CD4-positive, alpha-beta T cell (primary cell): Measurements from ENCODE around the gene OR10D3. TPM values are rescaled to one million over a fixed set of nuclear protein-coding genes. Genes with fewer than 3 reads are reported as not detected.
"Not testable (repeated sequence)": the region's sequence is repeated elsewhere in the genome, so short reads cannot be mapped to it uniquely, and the experiment has no call there.

Experiments
- ATAC-seq: fragments of 200-7000 bp; cut with Tn5 transposase; one replicate; pipeline ENCODE4 v1.10.0; 2022; ENCODE audit warnings: mild to moderate bottlenecking; ENCODE audit not compliant: poor library complexity
- CTCF ChIA-PET: fragments of 350-600 bp; sonication (Branson Sonifier 250); formaldehyde crosslinking; loops from one replicate; lab custom pipeline; 2021; ENCODE audit warnings: antibody characterized with exemption, inconsistent platforms; lab: Charles Lee
- POLR2A ChIA-PET: fragments of 350-600 bp; sonication (Branson Sonifier 250); formaldehyde crosslinking; loops from one replicate; lab custom pipeline; 2021; ENCODE audit warnings: antibody characterized with exemption, inconsistent platforms; lab: Charles Lee
- DNase-seq, 14 experiments: peaks; one replicate each; pipeline ENCODE4 v3.0.0-alpha.2; 2013 to 2020; ENCODE audit warnings: mixed read lengths in 2 of 14
- H3K27ac ChIP-seq, 2 donors: one replicate each; pipeline versions ENCODE4 v1.5.1 to v1.7.0; 2013; ENCODE audit warnings: low read length in 2 of 2, low read depth in 1 of 2, mild to moderate bottlenecking in 1 of 2
- H3K27me3 ChIP-seq, 2 experiments: 1 replicate in 1 of 2; 2 replicates in 1 of 2; pipeline versions ENCODE4 v1.6.1 to v1.7.0; 2013; ENCODE audit warnings: low read length in 2 of 2, control low read depth in 1 of 2, mild to moderate bottlenecking in 1 of 2, moderate library complexity in 1 of 2; ENCODE audit not compliant: insufficient read depth in 2 of 2, control insufficient read depth in 1 of 2
- H3K36me3 ChIP-seq: one replicate; pipeline ENCODE4 v1.6.1; 2013; ENCODE audit warnings: low read length, control low read depth; ENCODE audit not compliant: insufficient read depth
- H3K4me1 ChIP-seq: one replicate; pipeline ENCODE4 v1.6.1; 2013; ENCODE audit warnings: low read length, control low read depth; ENCODE audit not compliant: insufficient read depth
- H3K4me3 ChIP-seq: one replicate; pipeline ENCODE4 v1.5.1; 2013; ENCODE audit warnings: mild to moderate bottlenecking, low read length, moderate library complexity
- H3K9me3 ChIP-seq, 2 experiments: 1 replicate in 1 of 2; 2 replicates in 1 of 2; pipeline versions ENCODE4 v1.6.1 to v1.7.0; 2013; ENCODE audit warnings: low read length in 2 of 2, mild to moderate bottlenecking in 2 of 2, control low read depth in 1 of 2, moderate library complexity in 1 of 2; ENCODE audit not compliant: control insufficient read depth in 1 of 2, insufficient read depth in 1 of 2
- H3K27ac Mint-ChIP-seq: one replicate; pipeline ENCODE4 v1.8.0; 2020; ENCODE audit warnings: mixed read lengths
- H3K27me3 Mint-ChIP-seq: one replicate; pipeline ENCODE4 v1.8.0; 2021; ENCODE audit warnings: mixed read lengths
- H3K36me3 Mint-ChIP-seq: one replicate; pipeline ENCODE4 v1.8.0; 2021; ENCODE audit warnings: low read depth, mixed read lengths
- H3K4me1 Mint-ChIP-seq: one replicate; pipeline ENCODE4 v1.8.0; 2021; ENCODE audit warnings: low read depth, mixed read lengths
- H3K4me3 Mint-ChIP-seq: one replicate; pipeline ENCODE4 v1.8.0; 2020; ENCODE audit warnings: mild to moderate bottlenecking, mixed read lengths
- H3K9me3 Mint-ChIP-seq: one replicate; pipeline ENCODE4 v1.8.0; 2020; ENCODE audit warnings: mixed read lengths
- intact Hi-C, 2 experiments: fragments of 100-400 bp; cut with DNase I in 1 of 2; cut with micrococcal nuclease in 1 of 2; formaldehyde crosslinking; loops; one replicate each; pipeline versions ENCODE4 v1.15.1 to v1.9.0; 2023 to 2025; cut with DNase I, micrococcal nuclease
- total RNA-seq, 174 experiments: library from RNA in 2 of 174; stranded (reverse) in 2 of 174; gene quantifications; one replicate each; pipeline ENCODE4 v1.2.3 and lab custom pipeline; 2021 to 2026
- TF ChIP-seq, protein P1 (sequence below): fragments of 200-600 bp; IDR thresholded peaks from one replicate; pipeline ENCODE4 v1.8.0; 2022; ENCODE audit warnings: antibody characterized with exemption, mild to moderate bottlenecking

Gene OR10D3
- total RNA-seq, 2 experiments from 2014 or later, result not detected

- DNase-seq (no peak), ATAC-seq (no peak)
- no peaks in the 10 kb centered on the region for H3K9me3 Mint-ChIP-seq
- Histone ChIP-seq H3K27me3 (no peaks in the 10 kb centered on the region), H3K36me3 (no peaks in the 10 kb centered on the region), H3K9me3 (no peaks in the 10 kb centered on the region), H3K4me1 (no peaks in the 10 kb centered on the region), H3K4me3 (no peak overlapping the region), H3K27ac (no peak overlapping the region)
- no peaks in the 10 kb centered on the region for H3K4me1 Mint-ChIP-seq
- TF ChIP-seq, protein P1, sequence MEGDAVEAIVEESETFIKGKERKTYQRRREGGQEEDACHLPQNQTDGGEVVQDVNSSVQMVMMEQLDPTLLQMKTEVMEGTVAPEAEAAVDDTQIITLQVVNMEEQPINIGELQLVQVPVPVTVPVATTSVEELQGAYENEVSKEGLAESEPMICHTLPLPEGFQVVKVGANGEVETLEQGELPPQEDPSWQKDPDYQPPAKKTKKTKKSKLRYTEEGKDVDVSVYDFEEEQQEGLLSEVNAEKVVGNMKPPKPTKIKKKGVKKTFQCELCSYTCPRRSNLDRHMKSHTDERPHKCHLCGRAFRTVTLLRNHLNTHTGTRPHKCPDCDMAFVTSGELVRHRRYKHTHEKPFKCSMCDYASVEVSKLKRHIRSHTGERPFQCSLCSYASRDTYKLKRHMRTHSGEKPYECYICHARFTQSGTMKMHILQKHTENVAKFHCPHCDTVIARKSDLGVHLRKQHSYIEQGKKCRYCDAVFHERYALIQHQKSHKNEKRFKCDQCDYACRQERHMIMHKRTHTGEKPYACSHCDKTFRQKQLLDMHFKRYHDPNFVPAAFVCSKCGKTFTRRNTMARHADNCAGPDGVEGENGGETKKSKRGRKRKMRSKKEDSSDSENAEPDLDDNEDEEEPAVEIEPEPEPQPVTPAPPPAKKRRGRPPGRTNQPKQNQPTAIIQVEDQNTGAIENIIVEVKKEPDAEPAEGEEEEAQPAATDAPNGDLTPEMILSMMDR, result no peak
- peaks cover 22% of the 10 kb centered on the region for H3K27me3 Mint-ChIP-seq
- CTCF ChIA-PET, result no interaction called here
- H3K36me3 Mint-ChIP-seq, result no peaks in the 10 kb centered on the region
- H3K4me3 Mint-ChIP-seq, result no peak overlapping the region
- POLR2A ChIA-PET, result no interaction called here
- intact Hi-C loops, result no loop called here
- H3K27ac Mint-ChIP-seq, result no peak overlapping the region
Observed at GRCh38 chr11:124168796-124169195, 14.3 kb upstream of the OR10D3 start.

- H3K9me3 ChIP-seq, H3K4me1 Mint-ChIP-seq, intact Hi-C loops, CTCF ChIA-PET, H3K4me1 ChIP-seq, H3K27me3 ChIP-seq, H3K4me3 Mint-ChIP-seq, H3K36me3 Mint-ChIP-seq, H3K27ac ChIP-seq, ATAC-seq, H3K27ac Mint-ChIP-seq, DNase-seq, H3K36me3 ChIP-seq, H3K4me3 ChIP-seq, H3K9me3 Mint-ChIP-seq: not testable (repeated sequence)
- H3K27me3 Mint-ChIP-seq, result peaks cover 19% of the 10 kb centered on the region
- POLR2A ChIA-PET, result interaction anchor here (0.7 kb wide), 1 partner anchor 21 kb away, joined by 4 read pairs; no protein-coding TSS in a partner anchor
Observed at GRCh38 chr11:124170315-124170714, 12.8 kb upstream of the OR10D3 start.

DNA sequence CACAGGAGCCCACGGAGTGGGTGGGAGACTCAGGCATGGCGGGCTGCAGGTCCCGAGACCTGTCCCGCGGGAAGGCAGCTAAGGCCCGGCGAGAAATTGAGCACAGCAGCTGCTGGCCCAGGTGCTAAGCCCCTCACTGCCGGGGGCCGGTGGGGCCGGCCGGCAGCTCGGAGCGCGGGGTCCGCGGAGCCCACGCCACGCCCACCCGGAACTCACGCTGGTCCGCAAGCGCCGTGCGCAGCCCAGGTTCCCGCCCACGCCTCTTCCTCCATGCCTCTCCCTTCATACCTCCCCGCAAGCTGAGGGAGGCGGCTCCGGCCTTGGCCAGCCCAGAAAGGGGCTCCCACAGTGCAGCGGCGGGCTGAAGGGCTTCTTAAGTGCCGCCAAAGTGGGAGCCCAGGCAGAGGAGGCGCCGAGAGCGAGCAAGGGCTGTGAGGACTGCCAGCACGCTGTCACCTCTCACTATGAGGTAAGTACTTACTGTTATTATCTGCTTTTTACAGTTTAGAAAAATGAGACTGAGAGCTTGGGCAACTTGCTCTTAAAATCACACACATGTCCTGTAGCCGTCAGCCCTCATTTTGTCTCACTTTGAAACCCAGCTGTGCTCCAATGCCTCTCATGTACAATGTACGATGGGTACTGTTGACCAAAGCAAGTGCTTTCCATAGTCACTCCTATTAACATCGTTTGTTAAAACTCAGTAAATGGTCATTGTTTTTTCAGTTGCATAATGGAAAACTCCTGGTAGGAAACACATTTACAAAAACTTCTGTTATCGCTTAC lies 12.2 kb upstream of the OR10D3 start:
- no peaks in the 10 kb centered on the region for H3K4me1 ChIP-seq
- POLR2A ChIA-PET, result no interaction called here
- H3K27ac ChIP-seq, result no peak overlapping the region
- intact Hi-C loops, result no loop called here
- no peak for ATAC-seq
- no peaks in the 10 kb centered on the region for H3K27me3 ChIP-seq
- Mint-ChIP-seq H3K27me3 (peaks cover 19% of the 10 kb centered on the region), H3K36me3 (no peaks in the 10 kb centered on the region), H3K4me3 (no peak overlapping the region), H3K27ac (no peak overlapping the region), H3K4me1 (no peaks in the 10 kb centered on the region), H3K9me3 (no peaks in the 10 kb centered on the region)
- DNase-seq, result no peak
- H3K36me3 ChIP-seq, result no peaks in the 10 kb centered on the region
- no peak overlapping the region for H3K4me3 ChIP-seq
- H3K9me3 ChIP-seq, result no peaks in the 10 kb centered on the region
- TF ChIP-seq, protein P1, result no peak
- CTCF ChIA-PET, result no interaction called here

DNA sequence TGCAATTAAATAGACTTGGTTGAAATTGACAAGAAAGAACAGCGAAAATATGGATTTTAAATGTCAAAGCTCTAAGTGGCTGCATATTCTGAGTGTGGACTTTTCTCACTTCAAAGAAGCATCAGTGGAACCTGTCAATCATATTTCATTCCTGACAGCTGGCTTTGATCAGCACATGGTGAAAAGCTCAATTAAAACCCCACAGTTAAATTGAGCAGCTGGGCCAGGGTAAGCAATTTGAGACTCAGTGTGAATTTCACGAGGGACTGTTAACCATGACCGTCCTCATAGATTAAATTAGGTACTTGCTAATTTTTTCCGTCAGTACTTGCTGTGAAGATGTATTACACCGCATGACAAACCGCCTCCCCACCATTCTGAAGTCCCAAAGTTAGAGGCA lies 11.0 kb upstream of the OR10D3 start:
- TF ChIP-seq, protein P1, result no peak
- Histone ChIP-seq H3K4me1 (no peaks in the 10 kb centered on the region), H3K9me3 (no peaks in the 10 kb centered on the region), H3K27me3 (no peaks in the 10 kb centered on the region), H3K36me3 (no peaks in the 10 kb centered on the region), H3K4me3 (no peak overlapping the region), H3K27ac (no peak overlapping the region)
- no peak for DNase-seq
- POLR2A ChIA-PET, result no interaction called here
- ATAC-seq, result no peak
- intact Hi-C loops, result no loop called here
- no peaks in the 10 kb centered on the region for H3K36me3 Mint-ChIP-seq
- no peak overlapping the region for H3K27ac Mint-ChIP-seq
- H3K27me3 Mint-ChIP-seq, result peaks cover 12% of the 10 kb centered on the region
- no peaks in the 10 kb centered on the region for H3K4me1 Mint-ChIP-seq
- CTCF ChIA-PET, result no interaction called here
- H3K4me3 Mint-ChIP-seq, result no peak overlapping the region
- H3K9me3 Mint-ChIP-seq, result no peaks in the 10 kb centered on the region
